ENCODE measurements around the gene PACS1. TPM values are rescaled to one million over a fixed set of nuclear protein-coding genes. Genes with fewer than 3 reads are reported as not detected.
"Not testable (repeated sequence)": the region's sequence is repeated elsewhere in the genome, so short reads cannot be mapped to it uniquely, and the experiment has no call there.

The PACS1 gene
- polyA plus RNA-seq, 1 of the 3 experiments (the other 2 are of a cell fraction), result 37.3 TPM

DNA sequence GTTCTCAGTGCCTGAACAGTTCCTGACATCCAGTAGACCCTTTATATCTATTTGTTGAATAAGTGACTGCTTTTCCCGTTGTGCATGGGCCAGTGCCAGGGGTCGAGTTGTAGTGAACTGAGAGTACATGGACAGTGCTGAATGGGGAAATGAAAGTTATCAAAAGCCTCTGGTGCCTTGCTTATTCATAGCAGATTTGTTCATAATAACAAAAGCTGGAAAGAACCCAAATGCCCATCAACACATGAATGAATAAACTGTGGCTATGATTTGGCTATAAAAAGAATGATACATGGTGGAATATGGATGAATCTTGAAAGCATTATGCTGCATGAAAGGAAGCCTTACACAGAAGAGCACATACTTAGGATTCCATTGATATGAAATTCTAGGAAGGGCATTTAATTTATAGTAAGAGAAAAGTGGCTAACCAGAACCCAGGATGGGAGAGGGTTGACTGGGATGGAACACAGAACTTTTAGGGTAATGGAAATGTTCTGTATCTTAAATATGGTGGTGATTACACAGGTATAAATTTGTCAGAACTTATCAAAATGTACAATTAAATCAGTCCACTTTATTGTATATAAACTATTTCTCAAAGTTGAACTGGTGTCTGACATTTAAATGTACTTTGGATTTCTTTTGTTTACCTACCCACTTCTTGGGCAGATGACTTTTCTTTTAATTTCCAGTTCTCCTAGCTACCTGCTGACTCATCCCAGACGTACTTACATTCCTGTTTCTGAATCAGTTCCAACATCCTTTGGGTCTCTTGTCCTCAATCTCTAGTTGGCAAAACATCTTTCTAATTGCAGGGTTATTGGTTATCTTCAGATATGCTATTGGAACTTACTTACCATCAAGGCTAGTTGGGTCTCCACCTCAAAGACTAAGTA lies 42.8 kb downstream of the PACS1 start (continued):
- TF ChIP-seq EP300 (IDR thresholded peaks at IDR 0.05; ENCODE audit: borderline replicate concordance in 1 of 2, low read depth in 1 of 2, low read length in 1 of 2) (peak; percentile 23 to 63; a peak in 2 of 4 replicates), RFX5 (IDR thresholded peaks at IDR 0.05; ENCODE audit: low read length) (no peak), GABPA (IDR thresholded peaks at IDR 0.05; ENCODE audit: low read depth) (no peak), MXI1 (IDR thresholded peaks at IDR 0.05; ENCODE audit: low read depth, low read length) (no peak), POLR2AphosphoS5 (IDR thresholded peaks at IDR 0.05; ENCODE audit: low read depth, low read length) (peak; percentile 69; the same call in 1 of the 2 replicates), NRF1 (IDR thresholded peaks at IDR 0.05; ENCODE audit: low read depth, low read length) (no peak)
- TF ChIP-seq, protein P1, sequence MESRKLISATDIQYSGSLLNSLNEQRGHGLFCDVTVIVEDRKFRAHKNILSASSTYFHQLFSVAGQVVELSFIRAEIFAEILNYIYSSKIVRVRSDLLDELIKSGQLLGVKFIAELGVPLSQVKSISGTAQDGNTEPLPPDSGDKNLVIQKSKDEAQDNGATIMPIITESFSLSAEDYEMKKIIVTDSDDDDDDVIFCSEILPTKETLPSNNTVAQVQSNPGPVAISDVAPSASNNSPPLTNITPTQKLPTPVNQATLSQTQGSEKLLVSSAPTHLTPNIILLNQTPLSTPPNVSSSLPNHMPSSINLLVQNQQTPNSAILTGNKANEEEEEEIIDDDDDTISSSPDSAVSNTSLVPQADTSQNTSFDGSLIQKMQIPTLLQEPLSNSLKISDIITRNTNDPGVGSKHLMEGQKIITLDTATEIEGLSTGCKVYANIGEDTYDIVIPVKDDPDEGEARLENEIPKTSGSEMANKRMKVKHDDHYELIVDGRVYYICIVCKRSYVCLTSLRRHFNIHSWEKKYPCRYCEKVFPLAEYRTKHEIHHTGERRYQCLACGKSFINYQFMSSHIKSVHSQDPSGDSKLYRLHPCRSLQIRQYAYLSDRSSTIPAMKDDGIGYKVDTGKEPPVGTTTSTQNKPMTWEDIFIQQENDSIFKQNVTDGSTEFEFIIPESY (IDR thresholded peaks at IDR 0.05; ENCODE audit: borderline replicate concordance, low read depth), result no peak

DNA sequence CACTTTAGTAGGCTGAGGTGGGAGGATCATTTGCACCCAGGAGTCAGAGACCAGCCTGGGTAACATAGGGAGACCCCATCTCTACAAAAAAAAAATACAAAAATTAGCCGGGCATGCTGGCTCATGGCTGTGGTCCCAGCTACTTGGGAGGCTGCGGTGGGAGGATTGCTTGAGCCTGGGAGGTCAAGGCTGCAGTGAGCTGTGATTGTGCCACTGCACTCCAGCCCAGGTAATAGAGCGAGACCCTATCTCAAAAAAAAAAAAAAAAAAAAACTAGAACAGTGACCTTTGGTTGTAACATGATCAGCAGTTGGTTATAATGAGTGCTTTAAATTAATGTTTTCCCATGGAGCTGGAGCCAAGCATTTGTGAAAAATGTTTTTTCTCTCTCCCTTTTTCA lies 44.9 kb downstream of the PACS1 start:
- H3K4me3 ChIP-seq (ENCODE audit: low read depth in 2 of 2, low read length in 1 of 2); H3K27me3 ChIP-seq (ENCODE audit: insufficient read depth); H3K9me2 ChIP-seq; DNase-seq; H3K36me3 ChIP-seq (replicated peaks in 1 of 2; ENCODE audit: control insufficient read depth in 1 of 2, insufficient read depth in 2 of 2, low read length in 1 of 2); H3K9me3 ChIP-seq; H4K20me1 ChIP-seq (ENCODE audit: insufficient read depth); H2AFZ ChIP-seq (ENCODE audit: low read depth); H3K9ac ChIP-seq; POLR2A ChIA-PET: not testable (repeated sequence)
- Histone ChIP-seq H3K4me2 (peak overlapping the region; percentile 32; the same call in 1 of the 2 replicates), H3F3A (replicated peaks; ENCODE audit: insufficient read depth) (peaks cover 77% of the 10 kb centered on the region), H3K27ac (ENCODE audit: low read depth in 2 of 2, low read length in 1 of 2) (peak overlapping the region; percentile 67 to 98), H3K4me1 (ENCODE audit: control insufficient read depth in 1 of 2, insufficient read depth in 2 of 2, low read depth in 1 of 2, low read length in 1 of 2) (peaks cover 46 to 77% of the 10 kb centered on the region in 2 experiments), H3K79me2 (ENCODE audit: insufficient read depth) (peaks cover 73% of the 10 kb centered on the region)
- WGBS (ENCODE audit: low lambda C conversion rate), result 92% methylated on average over 3 of the region's 3 CpGs
- CTCF ChIA-PET, result interaction anchor here (0.6 kb wide), 1 partner anchor 25 kb away, joined by 3 read pairs; no protein-coding TSS in a partner anchor

DNA sequence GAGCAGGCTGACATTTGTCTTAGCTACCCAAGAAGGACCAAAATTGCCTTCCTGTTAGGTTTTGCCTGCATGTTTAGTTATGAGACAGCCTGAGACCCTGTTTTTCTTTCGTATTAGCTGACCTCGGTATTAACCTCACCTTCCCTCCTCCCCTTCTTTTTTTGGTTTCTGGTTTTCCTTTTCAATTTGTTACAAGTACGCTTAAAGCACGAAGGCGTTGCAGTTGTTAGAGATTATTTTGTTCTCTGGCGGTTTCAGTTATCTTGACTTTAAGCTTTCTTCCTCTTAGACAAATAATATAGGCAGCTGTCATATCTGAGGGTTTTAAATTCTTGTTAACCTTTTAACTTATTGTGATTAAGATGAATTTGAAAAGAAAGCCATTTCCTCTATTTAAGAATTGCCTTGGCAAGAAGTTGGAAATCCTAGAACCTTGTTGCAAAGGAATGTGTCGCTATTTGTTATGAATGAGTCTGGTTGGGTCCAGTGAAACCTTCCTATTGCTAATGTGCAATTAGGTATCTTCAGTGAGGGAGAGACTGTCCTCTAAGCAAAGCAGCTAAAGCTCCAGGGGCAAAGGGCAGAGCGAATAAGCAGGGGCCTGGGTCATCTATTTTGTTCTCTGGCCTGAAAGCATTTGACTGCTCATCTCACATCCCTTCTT lies 45.7 kb downstream of the PACS1 start:
- no peak overlapping the region for H3K4me3 ChIP-seq (ENCODE audit: low read depth in 2 of 2, low read length in 1 of 2)

More for the DNA sequence above, 45.7 kb downstream of the PACS1 start:
- DNase-seq, result no peak
- TF ChIP-seq EP300 (IDR thresholded peaks at IDR 0.05; ENCODE audit: borderline replicate concordance in 1 of 2, low read depth in 1 of 2, low read length in 1 of 2) (peak in 1 of 2 experiments; percentile 40; a peak in 1 of 4 replicates), RAD21 (IDR thresholded peaks at IDR 0.05; ENCODE audit: low read length) (no peak), TCF12 (IDR thresholded peaks at IDR 0.05) (peak; percentile 27; the same call in 1 of the 2 replicates), NFIC (IDR thresholded peaks at IDR 0.05; ENCODE audit: borderline replicate concordance) (peak; percentile 51; the same call in 1 of the 2 replicates)
- TF ChIP-seq, protein P2, sequence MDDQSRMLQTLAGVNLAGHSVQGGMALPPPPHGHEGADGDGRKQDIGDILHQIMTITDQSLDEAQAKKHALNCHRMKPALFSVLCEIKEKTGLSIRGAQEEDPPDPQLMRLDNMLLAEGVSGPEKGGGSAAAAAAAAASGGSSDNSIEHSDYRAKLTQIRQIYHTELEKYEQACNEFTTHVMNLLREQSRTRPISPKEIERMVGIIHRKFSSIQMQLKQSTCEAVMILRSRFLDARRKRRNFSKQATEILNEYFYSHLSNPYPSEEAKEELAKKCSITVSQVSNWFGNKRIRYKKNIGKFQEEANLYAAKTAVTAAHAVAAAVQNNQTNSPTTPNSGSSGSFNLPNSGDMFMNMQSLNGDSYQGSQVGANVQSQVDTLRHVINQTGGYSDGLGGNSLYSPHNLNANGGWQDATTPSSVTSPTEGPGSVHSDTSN (IDR thresholded peaks at IDR 0.05), result peak; percentile 84
- TF ChIP-seq, protein P3, sequence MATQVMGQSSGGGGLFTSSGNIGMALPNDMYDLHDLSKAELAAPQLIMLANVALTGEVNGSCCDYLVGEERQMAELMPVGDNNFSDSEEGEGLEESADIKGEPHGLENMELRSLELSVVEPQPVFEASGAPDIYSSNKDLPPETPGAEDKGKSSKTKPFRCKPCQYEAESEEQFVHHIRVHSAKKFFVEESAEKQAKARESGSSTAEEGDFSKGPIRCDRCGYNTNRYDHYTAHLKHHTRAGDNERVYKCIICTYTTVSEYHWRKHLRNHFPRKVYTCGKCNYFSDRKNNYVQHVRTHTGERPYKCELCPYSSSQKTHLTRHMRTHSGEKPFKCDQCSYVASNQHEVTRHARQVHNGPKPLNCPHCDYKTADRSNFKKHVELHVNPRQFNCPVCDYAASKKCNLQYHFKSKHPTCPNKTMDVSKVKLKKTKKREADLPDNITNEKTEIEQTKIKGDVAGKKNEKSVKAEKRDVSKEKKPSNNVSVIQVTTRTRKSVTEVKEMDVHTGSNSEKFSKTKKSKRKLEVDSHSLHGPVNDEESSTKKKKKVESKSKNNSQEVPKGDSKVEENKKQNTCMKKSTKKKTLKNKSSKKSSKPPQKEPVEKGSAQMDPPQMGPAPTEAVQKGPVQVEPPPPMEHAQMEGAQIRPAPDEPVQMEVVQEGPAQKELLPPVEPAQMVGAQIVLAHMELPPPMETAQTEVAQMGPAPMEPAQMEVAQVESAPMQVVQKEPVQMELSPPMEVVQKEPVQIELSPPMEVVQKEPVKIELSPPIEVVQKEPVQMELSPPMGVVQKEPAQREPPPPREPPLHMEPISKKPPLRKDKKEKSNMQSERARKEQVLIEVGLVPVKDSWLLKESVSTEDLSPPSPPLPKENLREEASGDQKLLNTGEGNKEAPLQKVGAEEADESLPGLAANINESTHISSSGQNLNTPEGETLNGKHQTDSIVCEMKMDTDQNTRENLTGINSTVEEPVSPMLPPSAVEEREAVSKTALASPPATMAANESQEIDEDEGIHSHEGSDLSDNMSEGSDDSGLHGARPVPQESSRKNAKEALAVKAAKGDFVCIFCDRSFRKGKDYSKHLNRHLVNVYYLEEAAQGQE (IDR thresholded peaks at IDR 0.05; ENCODE audit: low read depth, low read length), result no peak
- H4K20me1 ChIP-seq (ENCODE audit: insufficient read depth), result peaks cover 3% of the 10 kb centered on the region; the same call in 1 of the 2 replicates
- ChIA-PET CTCF (interaction anchor here (0.7 to 1.5 kb wide), 4 partner anchors 18 to 106 kb away, joined by 3 to 5 read pairs (median 3); no protein-coding TSS in a partner anchor), POLR2A (no interaction called here)
- WGBS (ENCODE audit: low lambda C conversion rate), result 51% methylated on average over 8 of the region's 8 CpGs
- no peaks in the 10 kb centered on the region for H3K36me3 ChIP-seq (replicated peaks in 1 of 2; ENCODE audit: control insufficient read depth in 1 of 2, insufficient read depth in 2 of 2, low read length in 1 of 2)
- H3K9me3 ChIP-seq, result no peaks in the 10 kb centered on the region
- peaks cover 73% of the 10 kb centered on the region for H3K79me2 ChIP-seq (ENCODE audit: insufficient read depth)
- peak overlapping the region; percentile 67 to 98 for H3K27ac ChIP-seq (ENCODE audit: low read depth in 2 of 2, low read length in 1 of 2)
- H3K9me2 ChIP-seq, result no peaks in the 10 kb centered on the region
- peaks cover 53 to 85% of the 10 kb centered on the region in 2 experiments for H3K4me1 ChIP-seq (ENCODE audit: control insufficient read depth in 1 of 2, insufficient read depth in 2 of 2, low read depth in 1 of 2, low read length in 1 of 2)
- peak overlapping the region; percentile 32 for H3K4me2 ChIP-seq
- peaks cover 79% of the 10 kb centered on the region for H3F3A ChIP-seq (replicated peaks; ENCODE audit: insufficient read depth)
- H3K27me3 ChIP-seq (ENCODE audit: insufficient read depth), result no peaks in the 10 kb centered on the region
- no peak overlapping the region for H2AFZ ChIP-seq (ENCODE audit: low read depth)
- no peak overlapping the region for H3K9ac ChIP-seq

Data from SK-N-SH (cell line).